ENCODE data around the gene ZNF189.

The ZNF189 gene

GRCh38 chr9:101354765-101355708 is 43.6 kb upstream of the ZNF189 start:
- no peak for DNase-seq
- no peaks in the 10 kb centered on the region for H3K27me3 ChIP-seq (replicated peaks)
- H3K4me3 ChIP-seq (ENCODE audit: low read depth, low read length): no peak overlapping the region
- in situ Hi-C loops (cut with HindIII; ENCODE audit: low pct_ligation_motif_present, low sequenced_read_pairs): no loop called here
- H3K27ac ChIP-seq: no peak overlapping the region
- no peak for TF ChIP-seq CTCF (IDR thresholded peaks at IDR 0.05; ENCODE audit: low read depth, low read length, missing control alignments)
- H3K36me3 ChIP-seq (replicated peaks): no peaks in the 10 kb centered on the region

GRCh38 chr9:101356619-101357018 is 42.0 kb upstream of the ZNF189 start:
- Histone ChIP-seq H3K4me3 (ENCODE audit: low read depth, low read length) (no peak overlapping the region), H3K27ac (no peak overlapping the region), H3K36me3 (replicated peaks) (no peaks in the 10 kb centered on the region), H3K27me3 (replicated peaks) (no peaks in the 10 kb centered on the region)
- TF ChIP-seq CTCF (IDR thresholded peaks at IDR 0.05; ENCODE audit: low read depth, low read length, missing control alignments): no peak
- no peak for DNase-seq
- in situ Hi-C loops (cut with HindIII; ENCODE audit: low pct_ligation_motif_present, low sequenced_read_pairs): no loop called here

GRCh38 chr9:101359679-101360078 is 39.0 kb upstream of the ZNF189 start:
- TF ChIP-seq CTCF (IDR thresholded peaks at IDR 0.05; ENCODE audit: low read depth, low read length, missing control alignments): no peak
- Histone ChIP-seq H3K4me3 (ENCODE audit: low read depth, low read length) (no peak overlapping the region), H3K27ac (no peak overlapping the region), H3K36me3 (replicated peaks) (no peaks in the 10 kb centered on the region), H3K27me3 (replicated peaks) (no peaks in the 10 kb centered on the region)
- in situ Hi-C loops (cut with HindIII; ENCODE audit: low pct_ligation_motif_present, low sequenced_read_pairs): no loop called here
- no peak for DNase-seq

- no peaks in the 10 kb centered on the region for H3K27me3 ChIP-seq (replicated peaks)
- H3K36me3 ChIP-seq (replicated peaks): no peaks in the 10 kb centered on the region
- H3K4me3 ChIP-seq (ENCODE audit: low read depth, low read length): no peak overlapping the region
- in situ Hi-C loops (cut with HindIII; ENCODE audit: low pct_ligation_motif_present, low sequenced_read_pairs): no loop called here
- TF ChIP-seq CTCF (IDR thresholded peaks at IDR 0.05; ENCODE audit: low read depth, low read length, missing control alignments): no peak
- H3K27ac ChIP-seq: no peak overlapping the region
- no peak for DNase-seq
These were observed 38.0 kb upstream of the ZNF189 start for GRCh38 chr9:101360647-101361046.

GRCh38 chr9:101362450-101362849 is 36.2 kb upstream of the ZNF189 start:
- no peaks in the 10 kb centered on the region for H3K36me3 ChIP-seq (replicated peaks)
- no peak overlapping the region for H3K27ac ChIP-seq
- no peaks in the 10 kb centered on the region for H3K27me3 ChIP-seq (replicated peaks)
- no peak for TF ChIP-seq CTCF (IDR thresholded peaks at IDR 0.05; ENCODE audit: low read depth, low read length, missing control alignments)
- in situ Hi-C loops (cut with HindIII; ENCODE audit: low pct_ligation_motif_present, low sequenced_read_pairs): no loop called here
- no peak for DNase-seq
- no peak overlapping the region for H3K4me3 ChIP-seq (ENCODE audit: low read depth, low read length)

Data from brain microvascular endothelial cell (primary cell).